ENCODE measurements around the gene ASIC3.

GRCh38 chr7:151089893-151090730 is 41.8 kb downstream of the ASIC3 start:
- TF ChIP-seq CTCF (IDR thresholded peaks at IDR 0.05; ENCODE audit: low read length) (no peak), EZH2 (optimal IDR thresholded peaks at IDR 0.05; ENCODE audit: low read depth, low read length) (no peak)

All from MM.1S (cell line).